GM23248 (cell line): Measurements from ENCODE around the gene CAMKK1. TPM values are rescaled to one million over a fixed set of nuclear protein-coding genes. Genes with fewer than 3 reads are reported as not detected.

Experiments
- DNase-seq: peaks from one replicate; pipeline ENCODE4 v3.0.0-alpha.2; 2015
- H2AFZ ChIP-seq: fragments of 200-600 bp; sonication (generic); 2 replicates; pipeline ENCODE4 v1.6.1; 2016; ENCODE audit warnings: antibody characterized with exemption
- H3F3A ChIP-seq: fragments of 200-600 bp; sonication (generic); 2 replicates; pipeline ENCODE4 v1.6.1; 2016; ENCODE audit warnings: mild to moderate bottlenecking, antibody characterized with exemption, mixed run types; ENCODE audit not compliant: insufficient read depth
- H3K27ac ChIP-seq: fragments of 200-600 bp; sonication (generic); 2 replicates; pipeline ENCODE4 v1.5.1; 2016; ENCODE audit warnings: mild to moderate bottlenecking
- H3K27me3 ChIP-seq: fragments of 200-600 bp; sonication (generic); replicated peaks from 2 replicates; pipeline ENCODE4 v1.6.1; 2016; ENCODE audit warnings: mild to moderate bottlenecking; ENCODE audit not compliant: insufficient read depth
- H3K36me3 ChIP-seq: fragments of 200-600 bp; sonication (generic); 2 replicates; pipeline ENCODE4 v1.6.1; 2016; ENCODE audit warnings: low read depth, mild to moderate bottlenecking
- H3K4me1 ChIP-seq: fragments of 200-600 bp; sonication (generic); 2 replicates; pipeline ENCODE4 v1.6.1; 2016; ENCODE audit warnings: mild to moderate bottlenecking; ENCODE audit not compliant: insufficient read depth
- H3K4me2 ChIP-seq: fragments of 200-600 bp; sonication (generic); one replicate; pipeline ENCODE4 v1.6.1; 2016; ENCODE audit warnings: mild to moderate bottlenecking; ENCODE audit not compliant: unreplicated experiment
- H3K4me3 ChIP-seq: fragments of 200-600 bp; sonication (generic); 2 replicates; pipeline ENCODE4 v1.5.1; 2016; ENCODE audit warnings: mild to moderate bottlenecking
- H3K79me2 ChIP-seq: fragments of 200-600 bp; sonication (generic); 2 replicates; pipeline ENCODE4 v1.6.1; 2016; ENCODE audit warnings: mild to moderate bottlenecking; ENCODE audit not compliant: insufficient read depth
- H3K9ac ChIP-seq: fragments of 200-600 bp; sonication (generic); 2 replicates; pipeline ENCODE4 v1.6.1; 2016; ENCODE audit warnings: mild to moderate bottlenecking
- H3K9me2 ChIP-seq: fragments of 200-600 bp; sonication (generic); 2 replicates; pipeline ENCODE4 v1.6.1; 2016; ENCODE audit warnings: mixed run types, mild to moderate bottlenecking, moderate library complexity; ENCODE audit not compliant: insufficient read depth
- H3K9me3 ChIP-seq: fragments of 200-600 bp; sonication (generic); one replicate; pipeline ENCODE4 v1.6.1; 2017; ENCODE audit warnings: low read depth
- H4K20me1 ChIP-seq: fragments of 200-600 bp; sonication (generic); 2 replicates; pipeline ENCODE4 v1.6.0; 2016; ENCODE audit not compliant: insufficient read depth
- EZH2phosphoT487 ChIP-seq: fragments of 200-600 bp; sonication (generic); IDR thresholded peaks from 2 replicates; pipeline ENCODE4 v1.6.1; 2018; ENCODE audit warnings: antibody characterized with exemption, moderate library complexity, mild to moderate bottlenecking, low read depth; ENCODE audit not compliant: insufficient read depth
- WGBS, 2 experiments: methylation state at CpG; one replicate each; pipeline ENCODE4 v1.1.6; 2015 to 2017; ENCODE audit warnings: low lambda C conversion rate in 2 of 2, low coverage in 1 of 2; ENCODE audit errors: missing lambda C conversion rate in 2 of 2; 5-methylcytosine and 5-hydroxymethylcytosine counted together
- in situ Hi-C: fragments of 300-500 bp; cut with MboI; formaldehyde crosslinking; loops from 2 replicates; pipeline ENCODE4 v1.15.0; 2020
- polyA plus RNA-seq: library from polyadenylated mRNA; unstranded; fragments of >200 nt; fragmentation: Nextera tagmentation; extraction: Ambion mirVana; gene quantifications from 2 replicates; pipeline ENCODE4 v1.2.1, GENCODE V29; 2016
- total RNA-seq: library from RNA; depleted of rRNA; stranded (reverse); fragments of >200 nt; shearing (Covaris generic); gene quantifications from 2 replicates; pipeline ENCODE4 v1.2.3, GENCODE V29; 2014; rRNA removed

Gene CAMKK1
- total and polyA plus RNA-seq, 2 experiments from 2014 or later = 4.0 to 4.5 TPM

DNA sequence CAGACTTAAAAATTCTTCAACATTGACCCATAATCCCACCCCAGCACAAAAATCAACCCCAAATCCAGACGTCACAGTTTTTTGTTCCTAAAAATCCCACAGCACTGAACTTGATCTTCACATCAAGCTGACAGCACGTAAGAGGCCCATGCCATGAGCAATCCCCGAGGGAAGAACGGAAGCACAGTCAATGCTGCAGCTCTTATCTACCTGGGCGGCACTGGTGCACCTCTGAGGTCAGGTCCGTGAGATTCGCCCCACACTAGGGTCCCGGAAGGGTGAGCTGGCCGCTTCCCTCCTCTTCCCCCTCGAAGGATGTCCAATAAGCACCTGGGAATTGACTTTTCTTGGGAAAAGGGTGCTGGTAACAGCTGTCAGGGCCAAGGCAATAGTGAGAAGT is 80.6 kb downstream of the CAMKK1 start:
- Histone ChIP-seq H3K27ac (no peak overlapping the region), H2AFZ (no peak overlapping the region), H3K27me3 (no peaks in the 10 kb centered on the region), H3F3A (no peaks in the 10 kb centered on the region), H4K20me1 (no peaks in the 10 kb centered on the region), H3K79me2 (no peaks in the 10 kb centered on the region), H3K4me1 (no peaks in the 10 kb centered on the region), H3K9me2 (no peaks in the 10 kb centered on the region), H3K9ac (no peak overlapping the region), H3K4me3 (no peak overlapping the region), H3K9me3 (no peaks in the 10 kb centered on the region), H3K36me3 (peaks cover 28% of the 10 kb centered on the region), H3K4me2 (no peak overlapping the region)
- in situ Hi-C loops = loop anchor here (10.0 kb wide), 1 partner anchor 67 kb away; no protein-coding TSS in a partner anchor
- WGBS, 2 experiments = 81 to 84% methylated on average over 10 of the region's 10 CpGs
- TF ChIP-seq EZH2phosphoT487 = no peak
- DNase-seq = no peak

Other genes starting within 250 kb of the CAMKK1 start
- 270 and 418 TPM in 2 replicates for gene TAX1BP3, start 224.5 kb downstream of the CAMKK1 start, total RNA-seq
- gene TAX1BP3, start 224.5 kb downstream of the CAMKK1 start, polyA plus RNA-seq = 331 and 350 TPM in 2 replicates
- 28.6 and 38.4 TPM in 2 replicates for gene EMC6, start 224.2 kb downstream of the CAMKK1 start, total RNA-seq
- gene EMC6, start 224.2 kb downstream of the CAMKK1 start, polyA plus RNA-seq = 113 and 114 TPM in 2 replicates
- gene P2RX5, start 196.9 kb downstream of the CAMKK1 start, total RNA-seq = 2.5 and 4.0 TPM in 2 replicates
- 2.6 and 2.8 TPM in 2 replicates for gene P2RX5, start 196.9 kb downstream of the CAMKK1 start, polyA plus RNA-seq
- gene HASPIN, start 169.2 kb downstream of the CAMKK1 start, total RNA-seq = 1.9 and 3.0 TPM in 2 replicates
- 1.1 and 1.4 TPM in 2 replicates for gene HASPIN, start 169.2 kb downstream of the CAMKK1 start, polyA plus RNA-seq
- gene ITGAE, start 91.9 kb downstream of the CAMKK1 start, total RNA-seq = 11.8 and 23.3 TPM in 2 replicates
- gene ITGAE, start 91.9 kb downstream of the CAMKK1 start, polyA plus RNA-seq = 80.3 and 83.6 TPM in 2 replicates
- gene NCBP3, start 46.8 kb downstream of the CAMKK1 start, total RNA-seq = 16.6 and 25.3 TPM in 2 replicates
- 19.6 and 20.1 TPM in 2 replicates for gene NCBP3, start 46.8 kb downstream of the CAMKK1 start, polyA plus RNA-seq
- not detected in 2 replicates for gene P2RX1, start 23.4 kb upstream of the CAMKK1 start, total RNA-seq
- 0.06 TPM in 1 of 2 replicates, not detected in the other for gene P2RX1, start 23.4 kb upstream of the CAMKK1 start, polyA plus RNA-seq
- 0.86 TPM in 1 of 2 replicates, not detected in the other for gene ATP2A3, start 71.4 kb upstream of the CAMKK1 start, total RNA-seq
- 0.58 and 0.81 TPM in 2 replicates for gene ATP2A3, start 71.4 kb upstream of the CAMKK1 start, polyA plus RNA-seq
- 25.3 and 29.0 TPM in 2 replicates for gene ZZEF1, start 250.0 kb upstream of the CAMKK1 start, total RNA-seq
- 3.2 and 4.1 TPM in 2 replicates for gene ZZEF1, start 250.0 kb upstream of the CAMKK1 start, polyA plus RNA-seq